HUES48 (cell line): ENCODE data around the gene DARS2.
A peak's percentile ranks its signal among the peaks of the same experiment; 100 is the strongest.
"Not testable (repeated sequence)": the region's sequence is repeated elsewhere in the genome, so short reads cannot be mapped to it uniquely, and the experiment has no call there.

Experiments used
- H3K27ac ChIP-seq: one replicate; pipeline ENCODE4 v1.7.0; 2013; ENCODE audit warnings: low read depth, low read length, inconsistent platforms
- H3K27me3 ChIP-seq: 2 replicates; pipeline ENCODE4 v1.6.1; 2013; ENCODE audit warnings: mild to moderate bottlenecking, low read length; ENCODE audit not compliant: control insufficient read depth, insufficient read depth
- H3K36me3 ChIP-seq: 2 replicates; pipeline ENCODE4 v1.6.1; 2013; ENCODE audit warnings: low read length; ENCODE audit not compliant: control insufficient read depth, insufficient read depth
- H3K4me1 ChIP-seq: 2 replicates; pipeline ENCODE4 v1.6.1; 2013; ENCODE audit warnings: mild to moderate bottlenecking, low read length; ENCODE audit not compliant: control insufficient read depth, insufficient read depth
- H3K4me3 ChIP-seq: 2 replicates; pipeline ENCODE4 v1.5.1; 2013; ENCODE audit warnings: mild to moderate bottlenecking, low read depth, low read length
- H3K9ac ChIP-seq: 2 replicates; pipeline ENCODE4 v1.6.1; 2013; ENCODE audit warnings: mild to moderate bottlenecking, low read depth, low read length, moderate library complexity
- H3K9me3 ChIP-seq: 2 replicates; pipeline ENCODE4 v1.6.1; 2013; ENCODE audit warnings: low read length; ENCODE audit not compliant: control insufficient read depth, insufficient read depth

Gene DARS2

GRCh38 chr1:173823781-173824314 lies 625 bp upstream of the DARS2 start:
- H3K36me3 ChIP-seq = peaks cover 29% of the 10 kb centered on the region
- H3K9ac ChIP-seq = peak overlapping the region; percentile 98
- H3K27me3 ChIP-seq = no peaks in the 10 kb centered on the region
- H3K27ac ChIP-seq = peak overlapping the region; percentile 100
- H3K4me1 ChIP-seq = peaks cover 4% of the 10 kb centered on the region; the same call in 1 of the 2 replicates
- peak overlapping the region; percentile 97 for H3K4me3 ChIP-seq
- H3K9me3 ChIP-seq = no peaks in the 10 kb centered on the region

DNA sequence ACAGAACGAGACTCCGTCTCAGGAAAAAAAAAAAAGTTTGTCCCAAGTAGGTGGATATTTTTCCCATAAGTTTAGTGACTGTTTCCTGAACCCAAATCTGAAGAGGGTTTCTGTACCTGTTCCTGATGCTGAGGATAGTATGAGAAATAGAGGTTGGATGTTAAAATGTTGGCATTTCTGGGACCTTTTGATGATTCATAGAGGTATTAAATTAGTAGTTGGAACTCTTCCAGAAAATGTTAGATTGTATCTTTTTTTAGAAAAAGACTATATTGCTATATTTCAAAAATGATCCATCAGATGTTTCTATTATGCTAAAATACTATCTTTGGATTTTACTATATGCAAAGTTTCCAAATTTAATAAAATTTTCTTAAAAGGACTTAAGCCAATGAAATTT lies 3.1 kb downstream of the DARS2 start:
- Histone ChIP-seq H3K9ac (no peak overlapping the region), H3K27me3 (no peaks in the 10 kb centered on the region), H3K4me3 (no peak overlapping the region)

GRCh38 chr1:173832748-173833147 lies 8.3 kb downstream of the DARS2 start:
- Histone ChIP-seq H3K9me3 (no peaks in the 10 kb centered on the region), H3K27me3 (no peaks in the 10 kb centered on the region), H3K36me3 (peaks cover 77% of the 10 kb centered on the region), H3K4me3 (no peak overlapping the region), H3K9ac (no peak overlapping the region), H3K4me1 (no peaks in the 10 kb centered on the region), H3K27ac (no peak overlapping the region)

More for the DNA sequence above, 3.1 kb downstream of the DARS2 start:
- Histone ChIP-seq H3K36me3 (peaks cover 39% of the 10 kb centered on the region), H3K4me1 (peaks cover 4% of the 10 kb centered on the region; the same call in 1 of the 2 replicates), H3K9me3 (no peaks in the 10 kb centered on the region), H3K27ac (no peak overlapping the region)

DNA sequence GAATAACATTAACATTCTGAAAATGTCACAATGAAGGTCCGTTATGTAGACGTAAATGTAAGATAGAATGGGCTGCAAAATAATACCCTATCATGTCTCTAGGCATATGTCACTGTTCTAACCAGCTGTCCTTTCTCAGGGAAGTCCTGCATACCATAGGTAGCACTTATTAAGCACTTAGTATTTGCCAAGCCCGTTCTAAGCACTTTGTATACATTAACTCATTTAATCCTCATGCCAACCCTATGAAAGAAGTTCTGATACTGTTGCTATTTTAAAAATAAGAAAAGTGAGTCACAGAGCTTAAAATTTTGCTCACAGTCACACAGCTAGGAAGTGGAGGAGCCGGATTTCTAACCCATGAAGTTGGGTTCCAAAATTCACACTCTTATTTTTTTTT lies 27.6 kb downstream of the DARS2 start:
- peaks cover 12% of the 10 kb centered on the region for H3K4me1 ChIP-seq
- H3K27me3 ChIP-seq = no peaks in the 10 kb centered on the region
- no peak overlapping the region for H3K9ac ChIP-seq
- H3K27ac ChIP-seq = peak overlapping the region; percentile 27
- no peaks in the 10 kb centered on the region for H3K9me3 ChIP-seq
- no peak overlapping the region for H3K4me3 ChIP-seq
- H3K36me3 ChIP-seq = peaks cover 69% of the 10 kb centered on the region

DNA sequence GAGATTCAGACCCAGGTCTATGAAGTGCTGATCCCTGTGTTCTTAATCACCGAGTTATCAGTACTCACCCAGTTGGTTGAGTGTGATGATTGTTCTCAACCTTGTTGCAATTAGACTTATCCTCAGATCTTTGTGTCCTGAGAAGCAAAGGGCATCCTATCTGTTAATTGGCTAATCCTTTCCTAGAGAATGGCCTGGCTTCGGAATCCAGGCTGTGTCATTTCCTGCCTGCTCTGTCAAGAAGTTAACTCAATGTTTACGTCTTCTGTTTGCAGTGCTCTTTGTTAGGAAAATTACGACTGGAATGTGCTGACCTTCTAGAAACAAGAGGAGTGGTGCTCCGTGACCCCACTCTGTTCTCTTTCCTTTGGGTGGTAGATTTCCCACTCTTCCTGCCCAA lies 28.6 kb downstream of the DARS2 start:
- Histone ChIP-seq H3K9ac (no peak overlapping the region), H3K4me3 (no peak overlapping the region), H3K27me3 (no peaks in the 10 kb centered on the region), H3K9me3 (no peaks in the 10 kb centered on the region), H3K4me1 (peaks cover 12% of the 10 kb centered on the region), H3K27ac (peak overlapping the region; percentile 90), H3K36me3 (peaks cover 73% of the 10 kb centered on the region)

DNA sequence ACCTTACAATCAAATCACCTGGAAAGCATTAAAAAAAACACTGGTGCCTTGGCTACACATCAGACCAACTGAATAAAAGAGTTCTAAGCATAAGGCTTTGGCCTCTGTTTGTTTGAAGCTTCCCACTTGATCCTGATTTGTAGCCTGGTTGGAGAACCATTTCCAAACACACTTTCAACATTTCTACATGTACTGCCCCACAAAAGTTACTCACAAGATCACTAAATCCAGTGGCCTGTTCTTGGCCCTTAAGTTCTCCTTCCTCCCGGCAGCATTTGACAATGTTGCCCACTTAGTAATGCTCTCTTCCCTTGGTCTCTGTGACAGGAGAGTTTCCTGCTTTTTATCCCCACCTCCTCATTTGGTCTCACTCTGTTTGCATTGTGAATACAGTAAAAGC lies 31.5 kb downstream of the DARS2 start:
- peaks cover 72% of the 10 kb centered on the region for H3K36me3 ChIP-seq
- H3K9ac ChIP-seq = no peak overlapping the region
- H3K27me3 ChIP-seq = no peaks in the 10 kb centered on the region
- peaks cover 12% of the 10 kb centered on the region for H3K4me1 ChIP-seq
- H3K4me3 ChIP-seq = no peak overlapping the region
- H3K9me3 ChIP-seq = no peaks in the 10 kb centered on the region
- H3K27ac ChIP-seq = no peak overlapping the region

DNA sequence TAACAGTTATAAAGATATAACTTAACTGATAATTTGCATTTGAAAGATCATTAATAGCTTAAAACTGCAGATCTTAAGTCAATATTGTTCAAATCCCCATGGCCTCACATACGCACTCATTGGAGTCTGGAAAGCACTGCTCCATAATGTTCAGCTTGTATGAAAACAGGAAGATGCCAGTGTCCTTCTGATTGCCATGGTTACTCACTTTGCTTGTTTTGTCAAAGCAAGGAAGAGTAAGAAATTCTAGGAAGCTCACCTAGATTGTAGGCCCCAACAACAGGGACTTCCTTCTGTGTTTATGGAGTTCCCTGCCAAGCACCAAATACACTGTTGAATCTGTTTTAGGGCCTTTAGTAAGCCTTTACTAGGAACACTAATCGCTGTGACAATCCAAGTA lies 32.4 kb downstream of the DARS2 start:
- H3K9ac ChIP-seq = no peak overlapping the region
- H3K9me3 ChIP-seq = no peaks in the 10 kb centered on the region
- H3K4me1 ChIP-seq = peaks cover 12% of the 10 kb centered on the region
- no peak overlapping the region for H3K27ac ChIP-seq
- H3K27me3 ChIP-seq = no peaks in the 10 kb centered on the region
- H3K36me3 ChIP-seq = peaks cover 63% of the 10 kb centered on the region
- H3K4me3 ChIP-seq = no peak overlapping the region

DNA sequence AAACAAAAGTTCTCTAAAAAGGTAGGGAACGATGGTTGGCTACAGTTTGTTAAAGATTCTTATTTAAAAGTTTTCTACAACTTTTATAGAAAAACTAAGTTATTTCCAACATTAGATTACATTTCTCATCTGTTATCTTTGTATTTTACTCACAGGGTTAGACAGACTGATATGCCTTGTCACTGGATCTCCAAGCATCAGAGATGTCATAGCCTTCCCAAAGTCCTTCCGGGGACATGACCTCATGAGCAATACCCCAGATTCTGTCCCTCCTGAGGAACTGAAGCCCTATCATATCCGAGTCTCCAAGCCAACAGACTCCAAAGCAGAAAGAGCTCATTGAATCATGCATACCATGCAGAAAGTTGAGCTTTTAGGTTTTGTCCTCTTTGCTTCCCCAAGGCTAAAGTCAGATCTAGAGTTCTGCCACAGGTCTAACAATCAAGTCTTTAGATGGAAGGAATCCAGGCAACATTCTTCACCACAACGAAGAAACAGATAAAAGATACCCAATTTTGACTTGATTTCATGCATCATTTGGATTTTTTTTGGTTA lies 33.0 kb downstream of the DARS2 start:
- Histone ChIP-seq H3K36me3 (peaks cover 61% of the 10 kb centered on the region), H3K27ac (no peak overlapping the region), H3K4me1 (peaks cover 12% of the 10 kb centered on the region), H3K9ac (no peak overlapping the region), H3K4me3 (no peak overlapping the region), H3K27me3 (no peaks in the 10 kb centered on the region), H3K9me3 (no peaks in the 10 kb centered on the region)

GRCh38 chr1:173859547-173859946 lies 35.1 kb downstream of the DARS2 start:
- not testable (repeated sequence) for H3K9ac ChIP-seq, H3K9me3 ChIP-seq, H3K4me3 ChIP-seq, H3K27ac ChIP-seq, H3K27me3 ChIP-seq
- peaks cover 68% of the 10 kb centered on the region for H3K36me3 ChIP-seq
- H3K4me1 ChIP-seq = peaks cover 15% of the 10 kb centered on the region; the same call in 1 of the 2 replicates

GRCh38 chr1:173860065-173860464 lies 35.6 kb downstream of the DARS2 start:
- H3K36me3 ChIP-seq = peaks cover 71% of the 10 kb centered on the region
- peaks cover 20% of the 10 kb centered on the region; the same call in 1 of the 2 replicates for H3K4me1 ChIP-seq
- no peak overlapping the region for H3K27ac ChIP-seq
- no peaks in the 10 kb centered on the region for H3K9me3 ChIP-seq
- H3K9ac ChIP-seq = no peak overlapping the region
- no peaks in the 10 kb centered on the region for H3K27me3 ChIP-seq
- no peak overlapping the region for H3K4me3 ChIP-seq

DNA sequence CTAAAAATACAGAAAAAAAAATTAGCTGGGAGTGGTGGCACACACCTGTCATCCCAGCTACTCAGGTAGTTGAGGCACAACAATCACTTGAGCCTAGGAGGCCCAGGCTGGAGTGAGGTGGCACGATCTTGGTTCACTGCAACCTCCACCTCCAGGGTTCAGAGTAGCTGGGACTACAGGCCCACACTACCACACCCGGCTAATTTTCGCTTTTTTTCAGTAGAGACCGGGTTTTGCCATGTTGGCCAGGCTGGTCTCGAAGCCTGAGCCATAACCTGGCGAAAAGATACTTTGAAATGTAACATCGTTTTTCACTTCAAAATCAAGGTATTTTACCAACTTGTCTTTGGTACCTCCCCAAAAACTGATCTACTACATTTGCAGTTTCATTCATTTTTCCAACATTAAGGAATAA lies 37.3 kb downstream of the DARS2 start:
- H3K27me3 ChIP-seq = no peaks in the 10 kb centered on the region
- peaks cover 21% of the 10 kb centered on the region; the same call in 1 of the 2 replicates for H3K4me1 ChIP-seq
- no peak overlapping the region for H3K4me3 ChIP-seq
- no peak overlapping the region for H3K9ac ChIP-seq
- H3K27ac ChIP-seq = peak overlapping the region; percentile 63
- no peaks in the 10 kb centered on the region for H3K9me3 ChIP-seq
- H3K36me3 ChIP-seq = peaks cover 71% of the 10 kb centered on the region
